H9 (cell line): Measurements from ENCODE around the gene PTGR1. TPM values are rescaled to one million over a fixed set of nuclear protein-coding genes. Genes with fewer than 3 reads are reported as not detected.

ENCODE experiments used
- DNase-seq: peaks from one replicate; pipeline ENCODE4 v3.0.0-alpha.2; 2017
- H2AFZ ChIP-seq: one replicate; pipeline ENCODE4 v1.6.1; 2013; ENCODE audit warnings: mild to moderate bottlenecking, low read length, control low read depth, moderate library complexity
- H2AK5ac ChIP-seq: 2 replicates; pipeline ENCODE4 v1.6.1; 2013; ENCODE audit warnings: low read length, control low read depth, mixed read lengths; ENCODE audit not compliant: insufficient read length
- H2BK120ac ChIP-seq: one replicate; pipeline ENCODE4 v1.6.1; 2013; ENCODE audit warnings: low read depth, mild to moderate bottlenecking, low read length, control low read depth, inconsistent platforms; ENCODE audit not compliant: poor library complexity, severe bottlenecking
- H2BK12ac ChIP-seq: 2 replicates; pipeline ENCODE4 v1.6.1; 2013; ENCODE audit warnings: low read length, control low read depth, mixed read lengths, low read depth; ENCODE audit not compliant: insufficient read length
- H2BK15ac ChIP-seq: 2 replicates; pipeline ENCODE4 v1.6.1; 2013; ENCODE audit warnings: low read depth, low read length, control low read depth
- H2BK20ac ChIP-seq: one replicate; pipeline ENCODE4 v1.6.1; 2013; ENCODE audit warnings: low read depth, mild to moderate bottlenecking, low read length, control low read depth, inconsistent platforms; ENCODE audit not compliant: poor library complexity, severe bottlenecking
- H2BK5ac ChIP-seq: 2 replicates; pipeline ENCODE4 v1.6.1; 2013; ENCODE audit warnings: low read length, control low read depth, mixed read lengths; ENCODE audit not compliant: insufficient read length
- H3K14ac ChIP-seq: 2 replicates; pipeline ENCODE4 v1.6.1; 2013; ENCODE audit warnings: low read length, control low read depth; ENCODE audit not compliant: insufficient read depth
- H3K18ac ChIP-seq: 2 replicates; pipeline ENCODE4 v1.6.1; 2013; ENCODE audit warnings: low read depth, mild to moderate bottlenecking, mixed read lengths, low read length, control low read depth; ENCODE audit not compliant: insufficient read length
- H3K23ac ChIP-seq: 2 replicates; pipeline ENCODE4 v1.6.1; 2013; ENCODE audit warnings: low read length, control low read depth, mixed read lengths, low read depth; ENCODE audit not compliant: insufficient read length
- H3K23me2 ChIP-seq: 2 replicates; pipeline ENCODE4 v1.6.1; 2013; ENCODE audit warnings: low read depth, mild to moderate bottlenecking, mixed read lengths, low read length, control low read depth; ENCODE audit not compliant: insufficient read length, poor library complexity, severe bottlenecking
- H3K27ac ChIP-seq: 2 replicates; pipeline ENCODE4 v1.5.1; 2013; ENCODE audit warnings: low read length, control low read depth, mixed read lengths, low read depth; ENCODE audit not compliant: insufficient read length
- H3K27me3 ChIP-seq: 2 replicates; pipeline ENCODE4 v1.6.1; 2013; ENCODE audit warnings: low read length, control low read depth, inconsistent platforms; ENCODE audit not compliant: insufficient read depth
- H3K4ac ChIP-seq: 2 replicates; pipeline ENCODE4 v1.6.1; 2013; ENCODE audit warnings: low read depth, mild to moderate bottlenecking, control low read depth, inconsistent platforms, low read length, moderate library complexity
- H3K4me1 ChIP-seq: 2 replicates; pipeline ENCODE4 v1.6.1; 2013; ENCODE audit warnings: low read length, control low read depth, inconsistent platforms; ENCODE audit not compliant: insufficient read depth
- H3K4me2 ChIP-seq: 2 replicates; pipeline ENCODE4 v1.6.1; 2013; ENCODE audit warnings: low read length, control low read depth, mixed read lengths; ENCODE audit not compliant: insufficient read length, insufficient read depth
- H3K56ac ChIP-seq: 2 replicates; pipeline ENCODE4 v1.6.1; 2013; ENCODE audit warnings: low read depth, mild to moderate bottlenecking, mixed read lengths, low read length, control low read depth; ENCODE audit not compliant: insufficient read length
- H3K79me1 ChIP-seq: 2 replicates; pipeline ENCODE4 v1.6.1; 2013; ENCODE audit warnings: low read depth, mild to moderate bottlenecking, moderate library complexity, low read length, control low read depth, inconsistent platforms; ENCODE audit not compliant: insufficient read depth, poor library complexity, severe bottlenecking
- H3K79me2 ChIP-seq: 2 replicates; pipeline ENCODE4 v1.6.1; 2013; ENCODE audit warnings: low read length, control low read depth, inconsistent platforms; ENCODE audit not compliant: insufficient read depth
- H3K9ac ChIP-seq: 2 replicates; pipeline ENCODE4 v1.6.1; 2013; ENCODE audit warnings: low read length, control low read depth, mixed read lengths; ENCODE audit not compliant: insufficient read length; ENCODE audit errors: extremely low read depth
- H3K9me3 ChIP-seq: one replicate; pipeline ENCODE4 v1.6.1; 2013; ENCODE audit warnings: low read depth, low read length, inconsistent platforms; ENCODE audit not compliant: control insufficient read depth
- H3T11ph ChIP-seq: one replicate; pipeline ENCODE4 v1.6.1; 2013; ENCODE audit warnings: mild to moderate bottlenecking, low read length, control low read depth, inconsistent platforms
- H4K20me1 ChIP-seq: one replicate; pipeline ENCODE4 v1.6.1; 2013; ENCODE audit not compliant: control insufficient read depth, insufficient read length, insufficient read depth
- H4K5ac ChIP-seq: 2 replicates; pipeline ENCODE4 v1.6.1; 2013; ENCODE audit warnings: low read depth, mild to moderate bottlenecking, mixed read lengths, low read length, control low read depth; ENCODE audit not compliant: insufficient read length
- H4K8ac ChIP-seq: replicated peaks from 2 replicates; pipeline ENCODE4 v1.6.1; 2013; ENCODE audit warnings: low read length, control low read depth, mixed read lengths, low read depth; ENCODE audit not compliant: insufficient read length
- H4K91ac ChIP-seq: 2 replicates; pipeline ENCODE4 v1.6.1; 2013; ENCODE audit warnings: low read depth, mild to moderate bottlenecking, moderate library complexity, mixed read lengths, low read length, control low read depth; ENCODE audit not compliant: insufficient read length
- H3K27ac Mint-ChIP-seq, 3 experiments: 2 replicates in 2 of 3; 3 replicates in 1 of 3; pipeline ENCODE4 v1.8.0; 2020 to 2021; ENCODE audit warnings: mixed read lengths in 3 of 3, mild to moderate bottlenecking in 1 of 3, moderate library complexity in 1 of 3
- H3K27me3 Mint-ChIP-seq: 2 replicates; pipeline ENCODE4 v1.8.0; 2021; ENCODE audit warnings: low read depth, mild to moderate bottlenecking, moderate library complexity, mixed read lengths
- H3K36me3 Mint-ChIP-seq, 3 experiments: 2 replicates in 2 of 3; 3 replicates in 1 of 3; pipeline ENCODE4 v1.8.0; 2020 to 2021; ENCODE audit warnings: low read depth in 3 of 3, mixed read lengths in 3 of 3; ENCODE audit not compliant: insufficient read depth in 1 of 3
- H3K4me1 Mint-ChIP-seq, 2 experiments: 2 replicates each; pipeline ENCODE4 v1.8.0; 2020; ENCODE audit warnings: mixed read lengths in 2 of 2
- H3K4me3 Mint-ChIP-seq, 2 experiments: 2 replicates in 1 of 2; 3 replicates in 1 of 2; pipeline ENCODE4 v1.8.0; 2020 to 2021; ENCODE audit warnings: mild to moderate bottlenecking in 2 of 2, mixed read lengths in 2 of 2, moderate library complexity in 1 of 2
- H3K9me3 Mint-ChIP-seq, 2 experiments: 2 replicates in 1 of 2; 3 replicates in 1 of 2; pipeline ENCODE4 v1.8.0; 2020; ENCODE audit warnings: mild to moderate bottlenecking in 2 of 2, mixed read lengths in 2 of 2, moderate library complexity in 1 of 2
- WGBS: extraction: QIAGEN DNeasy Blood & Tissue Kit; methylation state at CpG from one replicate; pipeline ENCODE4 v1.1.7; 2013; ENCODE audit warnings: missing lambda C conversion rate, low lambda C conversion rate, mixed read lengths; ENCODE audit not compliant: insufficient read length; ENCODE audit errors: extremely low coverage; 5-methylcytosine and 5-hydroxymethylcytosine counted together
- total RNA-seq: library from RNA; stranded (reverse); gene quantifications from 2 replicates; pipeline ENCODE4 v1.2.1, GENCODE V29; 2021
- TF ChIP-seq, protein P1 (sequence below): fragments of 200-600 bp; sonication (generic); conservative IDR thresholded peaks from 3 replicates; pipeline ENCODE4 v1.8.0; 2021; ENCODE audit warnings: antibody characterized with exemption, mild to moderate bottlenecking

The PTGR1 gene
- total RNA-seq, 1 experiment from 2014 or later: 45.2 TPM

DNA sequence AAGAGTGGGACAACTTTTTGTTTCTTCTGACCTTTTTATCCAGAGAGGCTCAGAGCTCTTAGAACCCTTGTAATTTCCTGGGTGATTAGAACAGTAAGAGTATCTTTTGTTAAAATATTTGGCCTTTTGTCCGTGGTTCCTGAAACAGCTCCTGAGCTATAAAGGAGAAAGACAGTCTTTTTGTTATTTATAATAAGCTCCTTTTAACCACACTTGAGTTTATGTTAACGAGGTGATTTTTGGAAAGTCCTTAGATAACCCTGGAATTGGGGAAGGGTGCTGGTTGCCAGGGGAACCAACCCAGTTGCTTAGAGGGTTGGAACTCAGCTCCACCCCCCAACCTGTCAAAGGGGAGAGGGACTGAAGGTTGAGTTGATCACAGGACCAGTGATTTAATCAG is 69.7 kb downstream of the PTGR1 start:
- Mint-ChIP-seq H3K36me3 (peaks cover 41 to 58% (median 52%) of the 10 kb centered on the region in 3 experiments), H3K4me1 (peaks cover 36 to 46% of the 10 kb centered on the region in 2 experiments), H3K4me3 (peak overlapping the region; percentile 34 to 60; a peak in 4 of 5 replicates), H3K27ac (peak overlapping the region; percentile 52 to 95 (median 73); a peak in 5 of 7 replicates), H3K27me3 (no peaks in the 10 kb centered on the region; the same call in 1 of the 2 replicates), H3K9me3 (peaks cover 4 to 26% of the 10 kb centered on the region in 2 experiments)
- peaks cover 7% of the 10 kb centered on the region for H3K9me3 ChIP-seq
- H2BK12ac ChIP-seq: no peak overlapping the region
- H3K4ac ChIP-seq: no peak overlapping the region
- H3K27me3 ChIP-seq: no peaks in the 10 kb centered on the region
- H3K4me1 ChIP-seq: peaks cover 10% of the 10 kb centered on the region; the same call in 1 of the 2 replicates
- no peak overlapping the region for H2AFZ ChIP-seq
- H4K5ac ChIP-seq: no peak overlapping the region
- DNase-seq: peak; percentile 87
- peak overlapping the region; percentile 75 for H3K27ac ChIP-seq
- peaks cover 12% of the 10 kb centered on the region for H3K23me2 ChIP-seq
- H2BK5ac ChIP-seq: no peak overlapping the region
- no peak overlapping the region for H2BK120ac ChIP-seq
- H2BK15ac ChIP-seq: no peak overlapping the region
- no peak overlapping the region for H2AK5ac ChIP-seq
- H3K79me1 ChIP-seq: peaks cover 22% of the 10 kb centered on the region
- peak overlapping the region; percentile 29 for H3K4me2 ChIP-seq
- no peak overlapping the region for H3K9ac ChIP-seq
- no peak overlapping the region for H2BK20ac ChIP-seq
- WGBS: no CpG with 5 or more reads among the region's 2 CpGs
- H3T11ph ChIP-seq: no peak overlapping the region
- no peak overlapping the region for H3K14ac ChIP-seq
- no peak overlapping the region for H4K8ac ChIP-seq
- no peak overlapping the region for H3K23ac ChIP-seq
- H4K91ac ChIP-seq: no peak overlapping the region
- H3K18ac ChIP-seq: no peak overlapping the region
- no peak overlapping the region for H3K56ac ChIP-seq
- H3K79me2 ChIP-seq: peaks cover 18% of the 10 kb centered on the region; the same call in 1 of the 2 replicates
- H4K20me1 ChIP-seq: no peaks in the 10 kb centered on the region
- TF ChIP-seq, protein P1, sequence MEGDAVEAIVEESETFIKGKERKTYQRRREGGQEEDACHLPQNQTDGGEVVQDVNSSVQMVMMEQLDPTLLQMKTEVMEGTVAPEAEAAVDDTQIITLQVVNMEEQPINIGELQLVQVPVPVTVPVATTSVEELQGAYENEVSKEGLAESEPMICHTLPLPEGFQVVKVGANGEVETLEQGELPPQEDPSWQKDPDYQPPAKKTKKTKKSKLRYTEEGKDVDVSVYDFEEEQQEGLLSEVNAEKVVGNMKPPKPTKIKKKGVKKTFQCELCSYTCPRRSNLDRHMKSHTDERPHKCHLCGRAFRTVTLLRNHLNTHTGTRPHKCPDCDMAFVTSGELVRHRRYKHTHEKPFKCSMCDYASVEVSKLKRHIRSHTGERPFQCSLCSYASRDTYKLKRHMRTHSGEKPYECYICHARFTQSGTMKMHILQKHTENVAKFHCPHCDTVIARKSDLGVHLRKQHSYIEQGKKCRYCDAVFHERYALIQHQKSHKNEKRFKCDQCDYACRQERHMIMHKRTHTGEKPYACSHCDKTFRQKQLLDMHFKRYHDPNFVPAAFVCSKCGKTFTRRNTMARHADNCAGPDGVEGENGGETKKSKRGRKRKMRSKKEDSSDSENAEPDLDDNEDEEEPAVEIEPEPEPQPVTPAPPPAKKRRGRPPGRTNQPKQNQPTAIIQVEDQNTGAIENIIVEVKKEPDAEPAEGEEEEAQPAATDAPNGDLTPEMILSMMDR: no peak
